Panc1 (cell line): ENCODE measurements around the gene SIM2. TPM values are rescaled to one million over a fixed set of nuclear protein-coding genes. Genes with fewer than 3 reads are reported as not detected.

ENCODE experiments used
- ATAC-seq: fragments of 200-7000 bp; cut with Tn5 transposase; 2 replicates; pipeline ENCODE4 v1.9.1; 2020; ENCODE audit warnings: mild to moderate bottlenecking, moderate library complexity
- BruUV-seq: library from RNA; stranded (reverse); fragments of 400-500 nt; replicated peaks from 2 replicates; lab custom pipeline; 2021; lab: Mats Ljungman, UMichigan
- CTCF ChIA-PET: fragments of 300-600 bp; sonication (Branson Sonifier 250); formaldehyde crosslinking; loops from one replicate; lab custom pipeline; 2022; ENCODE audit warnings: antibody characterized with exemption; lab: Charles Lee
- POLR2A ChIA-PET: fragments of 300-600 bp; sonication (Branson Sonifier 250); formaldehyde crosslinking; loops from one replicate; lab custom pipeline; 2022; ENCODE audit warnings: antibody characterized with exemption; lab: Charles Lee
- DNase-seq: peaks from one replicate; pipeline ENCODE4 v3.0.0-alpha.2; 2010; ENCODE audit warnings: low read depth, low spot score
- H3K27ac ChIP-seq: 2 replicates; pipeline ENCODE4 v1.5.1; 2011; ENCODE audit warnings: mild to moderate bottlenecking, low read length, inconsistent platforms
- H3K27me3 ChIP-seq: fragments of 200-500 bp; sonication (Bioruptor generic); 2 replicates; pipeline ENCODE4 v1.6.0; 2014; ENCODE audit warnings: low read length, inconsistent platforms; ENCODE audit not compliant: control insufficient read depth, insufficient read depth
- H3K36me3 ChIP-seq: fragments of 200-500 bp; sonication (Bioruptor generic); 2 replicates; pipeline ENCODE4 v1.5.1; 2014; ENCODE audit warnings: inconsistent platforms, mild to moderate bottlenecking, low read length, moderate library complexity; ENCODE audit not compliant: control insufficient read depth, insufficient read depth
- H3K4me1 ChIP-seq: 2 replicates; pipeline ENCODE4 v1.5.1; 2011; ENCODE audit warnings: inconsistent platforms, mild to moderate bottlenecking, low read length, moderate library complexity; ENCODE audit not compliant: control insufficient read depth, insufficient read depth
- H3K4me3 ChIP-seq, 2 experiments: 2 replicates each; pipeline ENCODE4 v1.5.1; 2011 to 2012; ENCODE audit warnings: low read depth in 2 of 2, low read length in 2 of 2, mild to moderate bottlenecking in 2 of 2, inconsistent platforms in 1 of 2, moderate library complexity in 1 of 2
- H3K9me3 ChIP-seq: fragments of 200-500 bp; sonication (Bioruptor generic); 2 replicates; pipeline ENCODE4 v1.5.1; 2014; ENCODE audit warnings: low read depth, mild to moderate bottlenecking, inconsistent platforms, low read length, moderate library complexity; ENCODE audit not compliant: control insufficient read depth, insufficient read depth
- CTCF ChIP-seq: fragments of 450-650 bp; IDR thresholded peaks from 2 replicates; pipeline ENCODE4 v1.5.1; 2017; ENCODE audit warnings: mild to moderate bottlenecking
- POLR2AphosphoS5 ChIP-seq: IDR thresholded peaks from 2 replicates; pipeline ENCODE4 v1.6.1; 2012; ENCODE audit warnings: mild to moderate bottlenecking, low read depth, low read length, moderate library complexity
- SIN3A ChIP-seq: IDR thresholded peaks from 2 replicates; pipeline ENCODE4 v1.6.1; 2012; ENCODE audit warnings: low read depth, mild to moderate bottlenecking, low read length, moderate library complexity, borderline replicate concordance; ENCODE audit not compliant: insufficient read depth
- TCF7L2 ChIP-seq: IDR thresholded peaks from 2 replicates; pipeline ENCODE4 v1.6.1; 2011; ENCODE audit warnings: mild to moderate bottlenecking, low read depth, low read length, inconsistent platforms
- in situ Hi-C: cut with HindIII; loops from 2 replicates; pipeline ENCODE4 v1.10.0; 2016; ENCODE audit warnings: low sequenced_read_pairs, low pct_unique_long_range_greater_than_20kb
- intact Hi-C: fragments of 100-400 bp; cut with micrococcal nuclease; formaldehyde crosslinking; loops from one replicate; pipeline ENCODE4 v1.10.0; 2022; ENCODE audit not compliant: unreplicated experiment
- total RNA-seq: library from RNA; stranded (reverse); gene quantifications from one replicate; pipeline ENCODE4 v1.2.1, GENCODE V29; 2021; ENCODE audit not compliant: unreplicated experiment
- TF ChIP-seq, protein P1 (sequence below), 2 experiments: IDR thresholded peaks; 2 replicates each; pipeline ENCODE4 v1.6.1; 2011 to 2012; ENCODE audit warnings: low read depth in 2 of 2, control low read depth in 1 of 2, low read length in 1 of 2, mild to moderate bottlenecking in 1 of 2, moderate library complexity in 1 of 2; ENCODE audit not compliant: insufficient read depth in 1 of 2

Gene SIM2
- total RNA-seq, 1 experiment from 2014 or later = 11.5 TPM

DNA sequence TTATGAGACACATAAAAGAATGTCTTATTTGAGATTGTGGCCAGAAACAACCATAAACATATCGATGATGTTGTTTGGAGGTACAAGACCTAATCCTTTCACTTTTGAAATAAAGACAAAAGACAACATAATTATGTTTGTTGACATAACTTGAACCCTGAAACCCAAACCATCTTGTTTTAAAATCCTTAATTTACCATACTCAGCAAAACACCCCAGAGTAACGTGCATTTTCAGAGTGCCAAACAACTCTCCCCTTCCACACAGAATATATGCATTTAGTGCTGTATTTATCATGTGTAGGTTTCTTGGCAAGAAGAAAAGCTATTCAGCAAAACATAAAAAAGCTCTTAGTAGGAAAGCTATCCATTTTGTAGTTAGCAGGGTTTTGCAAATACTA lies 17.5 kb downstream of the SIM2 start:
- H3K36me3 ChIP-seq = no peaks in the 10 kb centered on the region
- DNase-seq (no peak), ATAC-seq (no peak)
- H3K4me3 ChIP-seq = no peak overlapping the region
- intact Hi-C loops = no loop called here
- no peaks in the 10 kb centered on the region for H3K4me1 ChIP-seq
- H3K27ac ChIP-seq = no peak overlapping the region
- POLR2A ChIA-PET = no interaction called here
- in situ Hi-C loops = no loop called here
- H3K9me3 ChIP-seq = no peaks in the 10 kb centered on the region
- CTCF ChIA-PET = no interaction called here
- no TSS peak for BruUV-seq
- TF ChIP-seq, protein P1, sequence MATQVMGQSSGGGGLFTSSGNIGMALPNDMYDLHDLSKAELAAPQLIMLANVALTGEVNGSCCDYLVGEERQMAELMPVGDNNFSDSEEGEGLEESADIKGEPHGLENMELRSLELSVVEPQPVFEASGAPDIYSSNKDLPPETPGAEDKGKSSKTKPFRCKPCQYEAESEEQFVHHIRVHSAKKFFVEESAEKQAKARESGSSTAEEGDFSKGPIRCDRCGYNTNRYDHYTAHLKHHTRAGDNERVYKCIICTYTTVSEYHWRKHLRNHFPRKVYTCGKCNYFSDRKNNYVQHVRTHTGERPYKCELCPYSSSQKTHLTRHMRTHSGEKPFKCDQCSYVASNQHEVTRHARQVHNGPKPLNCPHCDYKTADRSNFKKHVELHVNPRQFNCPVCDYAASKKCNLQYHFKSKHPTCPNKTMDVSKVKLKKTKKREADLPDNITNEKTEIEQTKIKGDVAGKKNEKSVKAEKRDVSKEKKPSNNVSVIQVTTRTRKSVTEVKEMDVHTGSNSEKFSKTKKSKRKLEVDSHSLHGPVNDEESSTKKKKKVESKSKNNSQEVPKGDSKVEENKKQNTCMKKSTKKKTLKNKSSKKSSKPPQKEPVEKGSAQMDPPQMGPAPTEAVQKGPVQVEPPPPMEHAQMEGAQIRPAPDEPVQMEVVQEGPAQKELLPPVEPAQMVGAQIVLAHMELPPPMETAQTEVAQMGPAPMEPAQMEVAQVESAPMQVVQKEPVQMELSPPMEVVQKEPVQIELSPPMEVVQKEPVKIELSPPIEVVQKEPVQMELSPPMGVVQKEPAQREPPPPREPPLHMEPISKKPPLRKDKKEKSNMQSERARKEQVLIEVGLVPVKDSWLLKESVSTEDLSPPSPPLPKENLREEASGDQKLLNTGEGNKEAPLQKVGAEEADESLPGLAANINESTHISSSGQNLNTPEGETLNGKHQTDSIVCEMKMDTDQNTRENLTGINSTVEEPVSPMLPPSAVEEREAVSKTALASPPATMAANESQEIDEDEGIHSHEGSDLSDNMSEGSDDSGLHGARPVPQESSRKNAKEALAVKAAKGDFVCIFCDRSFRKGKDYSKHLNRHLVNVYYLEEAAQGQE (IDR thresholded peaks at IDR 0.05; ENCODE audit: insufficient read depth in 1 of 2, low read depth in 2 of 2, low read length in 1 of 2) = no peak
- no peak for TF ChIP-seq SIN3A
- H3K27me3 ChIP-seq = no peaks in the 10 kb centered on the region

- ATAC-seq (no peak), DNase-seq (no peak)
- no peak overlapping the region for H3K27ac ChIP-seq
- no peaks in the 10 kb centered on the region for H3K9me3 ChIP-seq
- TF ChIP-seq SIN3A (no peak), CTCF (no peak), POLR2AphosphoS5 (no peak), TCF7L2 (no peak)
- TF ChIP-seq, protein P1 (IDR thresholded peaks at IDR 0.05; ENCODE audit: insufficient read depth in 1 of 2, low read depth in 2 of 2, low read length in 1 of 2) = no peak
- BruUV-seq = no TSS peak
- intact Hi-C loops = no loop called here
- no peaks in the 10 kb centered on the region for H3K27me3 ChIP-seq
- H3K4me1 ChIP-seq = no peaks in the 10 kb centered on the region
- H3K4me3 ChIP-seq = no peak overlapping the region
- no peaks in the 10 kb centered on the region for H3K36me3 ChIP-seq
- CTCF ChIA-PET = no interaction called here
- in situ Hi-C loops = no loop called here
- POLR2A ChIA-PET = no interaction called here
Measured at GRCh38 chr21:36716836-36717235, 17.9 kb downstream of the SIM2 start.
